HEK293 (cell line): ENCODE results near the gene ALOX15.

Source experiments
- CTCF ChIA-PET: fragments of 350-600 bp; formaldehyde crosslinking; extraction: SDS; loops from one replicate; lab custom pipeline; 2021; ENCODE audit warnings: antibody characterized with exemption; lab: Yijun Ruan, JAX
- POLR2A ChIA-PET: fragments of 300-600 bp; formaldehyde crosslinking; extraction: SDS; loops from one replicate; lab custom pipeline; 2020; ENCODE audit warnings: antibody characterized with exemption, inconsistent platforms; lab: Yijun Ruan, JAX
- H3K27ac ChIP-seq: fragments of 200-500 bp; sonication (Bioruptor generic); 2 replicates; pipeline ENCODE4 v1.5.1; 2014; ENCODE audit warnings: low read depth, low read length, control low read depth, inconsistent platforms; ENCODE audit errors: extremely low read depth
- H3K36me3 ChIP-seq, 2 experiments: fragments of 200-500 bp in 1 of 2; sonication (Bioruptor generic) in 1 of 2; 1 replicate in 1 of 2; 2 replicates in 1 of 2; pipeline ENCODE4 v1.5.1; 2014 to 2017; ENCODE audit warnings: inconsistent platforms in 2 of 2, low read length in 2 of 2; ENCODE audit not compliant: control insufficient read depth in 2 of 2, insufficient read depth in 1 of 2
- H3K4me1 ChIP-seq: fragments of 200-500 bp; sonication (Bioruptor generic); 2 replicates; pipeline ENCODE4 v1.5.1; 2014; ENCODE audit warnings: mild to moderate bottlenecking, low read length, inconsistent platforms; ENCODE audit not compliant: control insufficient read depth, insufficient read depth
- H3K4me3 ChIP-seq: 2 replicates; pipeline ENCODE4 v1.5.1; 2011; ENCODE audit warnings: low read depth, mild to moderate bottlenecking, control low read depth, low read length, moderate library complexity
- H3K9me3 ChIP-seq: fragments of 200-500 bp; sonication (Bioruptor generic); 2 replicates; pipeline ENCODE4 v1.5.1; 2014; ENCODE audit warnings: low read depth, low read length, inconsistent platforms; ENCODE audit not compliant: control insufficient read depth, insufficient read depth
- GLIS1 ChIP-seq: fragments of 450-650 bp; formaldehyde crosslinking; IDR thresholded peaks from 2 replicates; pipeline ENCODE4 v1.5.1; 2016; ENCODE audit warnings: missing biosample characterization, missing genetic modification characterization
- KLF10 ChIP-seq: fragments of 450-650 bp; IDR thresholded peaks from 2 replicates; pipeline ENCODE4 v1.5.1; 2018; ENCODE audit warnings: missing biosample characterization, mild to moderate bottlenecking, missing genetic modification characterization
- OSR2 ChIP-seq: fragments of 450-650 bp; formaldehyde crosslinking; IDR thresholded peaks from 2 replicates; pipeline ENCODE4 v1.5.1; 2016; ENCODE audit warnings: missing biosample characterization, missing genetic modification characterization
- PATZ1 ChIP-seq: fragments of 450-650 bp; formaldehyde crosslinking; IDR thresholded peaks from 2 replicates; pipeline ENCODE4 v1.5.1; 2016; ENCODE audit warnings: missing biosample characterization, missing genetic modification characterization
- PBX3 ChIP-seq: sonication (generic); formaldehyde crosslinking; IDR thresholded peaks from 2 replicates; pipeline ENCODE4 v1.8.1; 2022; ENCODE audit warnings: mild to moderate bottlenecking, moderate library complexity, missing genetic modification reagents
- PRDM10 ChIP-seq: fragments of 450-650 bp; formaldehyde crosslinking; IDR thresholded peaks from 2 replicates; pipeline ENCODE4 v1.5.1; 2016; ENCODE audit warnings: missing biosample characterization, missing genetic modification characterization
- SP7 ChIP-seq: fragments of 450-650 bp; formaldehyde crosslinking; IDR thresholded peaks from 2 replicates; pipeline ENCODE4 v1.5.1; 2016; ENCODE audit warnings: missing biosample characterization, missing genetic modification characterization
- TRIM28 ChIP-seq: IDR thresholded peaks from 2 replicates; pipeline ENCODE4 v1.6.1; 2011; ENCODE audit warnings: low read length, control low read depth, borderline replicate concordance
- ZBTB10 ChIP-seq: fragments of 450-650 bp; formaldehyde crosslinking; IDR thresholded peaks from 2 replicates; pipeline ENCODE4 v1.5.1; 2016; ENCODE audit warnings: missing biosample characterization, missing genetic modification characterization
- ZBTB17 ChIP-seq: fragments of 450-650 bp; formaldehyde crosslinking; IDR thresholded peaks from 2 replicates; pipeline ENCODE4 v1.5.1; 2016; ENCODE audit warnings: missing biosample characterization, missing genetic modification characterization
- ZBTB8A ChIP-seq: fragments of 450-650 bp; formaldehyde crosslinking; IDR thresholded peaks from 2 replicates; pipeline ENCODE4 v1.5.1; 2016; ENCODE audit warnings: missing biosample characterization, missing genetic modification characterization
- ZEB2 ChIP-seq: fragments of 450-650 bp; formaldehyde crosslinking; IDR thresholded peaks from 2 replicates; pipeline ENCODE4 v1.5.1; 2016; ENCODE audit warnings: missing biosample characterization, missing genetic modification characterization
- ZFHX2 ChIP-seq: fragments of 450-650 bp; formaldehyde crosslinking; conservative IDR thresholded peaks from 2 replicates; pipeline ENCODE4 v1.5.1; 2016; ENCODE audit warnings: missing biosample characterization, missing genetic modification characterization
- ZIC2 ChIP-seq: fragments of 450-650 bp; formaldehyde crosslinking; IDR thresholded peaks from 2 replicates; pipeline ENCODE4 v1.5.1; 2016; ENCODE audit warnings: missing biosample characterization, missing genetic modification characterization
- ZNF133 ChIP-seq: fragments of 450-650 bp; formaldehyde crosslinking; IDR thresholded peaks from 2 replicates; pipeline ENCODE4 v1.5.1; 2016; ENCODE audit warnings: missing biosample characterization, missing genetic modification characterization
- ZNF214 ChIP-seq: fragments of 450-650 bp; formaldehyde crosslinking; IDR thresholded peaks from 2 replicates; pipeline ENCODE4 v1.5.1; 2017; ENCODE audit warnings: missing biosample characterization, mild to moderate bottlenecking, missing genetic modification characterization, borderline replicate concordance
- ZNF221 ChIP-seq: fragments of 450-650 bp; formaldehyde crosslinking; IDR thresholded peaks from 2 replicates; pipeline ENCODE4 v1.5.1; 2017; ENCODE audit warnings: missing biosample characterization, missing genetic modification characterization, borderline replicate concordance
- ZNF341 ChIP-seq: fragments of 450-650 bp; formaldehyde crosslinking; IDR thresholded peaks from 2 replicates; pipeline ENCODE4; 2016; ENCODE audit warnings: low read depth, missing biosample characterization, missing genetic modification characterization
- ZNF416 ChIP-seq: fragments of 450-650 bp; formaldehyde crosslinking; IDR thresholded peaks from 2 replicates; pipeline ENCODE4 v1.5.1; 2016; ENCODE audit warnings: missing biosample characterization, missing genetic modification characterization
- ZNF529 ChIP-seq: fragments of 450-650 bp; formaldehyde crosslinking; IDR thresholded peaks from 2 replicates; pipeline ENCODE4 v1.5.1; 2017; ENCODE audit warnings: missing genetic modification characterization, missing biosample characterization; ENCODE audit not compliant: insufficient replicate concordance
- ZNF571 ChIP-seq: fragments of 450-650 bp; formaldehyde crosslinking; IDR thresholded peaks from 2 replicates; pipeline ENCODE4 v1.5.0; 2017; ENCODE audit warnings: missing biosample characterization, missing genetic modification characterization
- ZNF600 ChIP-seq: fragments of 450-650 bp; formaldehyde crosslinking; IDR thresholded peaks from 2 replicates; pipeline ENCODE4 v1.5.1; 2016; ENCODE audit warnings: missing biosample characterization, missing genetic modification characterization
- ZNF654 ChIP-seq: fragments of 450-650 bp; formaldehyde crosslinking; IDR thresholded peaks from 2 replicates; pipeline ENCODE4 v1.5.1; 2016; ENCODE audit warnings: low read depth, missing biosample characterization, missing genetic modification characterization
- ZNF747 ChIP-seq: fragments of 450-650 bp; formaldehyde crosslinking; IDR thresholded peaks from 2 replicates; pipeline ENCODE4 v1.5.1; 2016; ENCODE audit warnings: missing biosample characterization, missing genetic modification characterization

The ALOX15 gene

GRCh38 chr17:4604111-4604644 is 37.3 kb downstream of the ALOX15 start:
- Histone ChIP-seq H3K27ac (peak overlapping the region; percentile 30; the same call in 1 of the 2 replicates), H3K9me3 (no peaks in the 10 kb centered on the region), H3K4me3 (no peak overlapping the region), H3K4me1 (peaks cover 39% of the 10 kb centered on the region), H3K36me3 (no peaks in the 10 kb centered on the region)
- TF ChIP-seq ZNF133 (tag by site-specific recombination) (no peak), ZNF600 (tag by site-specific recombination) (peak; percentile 92), ZBTB8A (tag by site-specific recombination) (peak; percentile 35; the same call in 1 of the 2 replicates), ZFHX2 (tag by site-specific recombination) (0 out of 2 replicates have a peak, but pooled peaks have one; percentile 8), ZBTB17 (peak; percentile 79), PATZ1 (peak; percentile 64), ZIC2 (tag by site-specific recombination) (peak; percentile 99), GLIS1 (tag by site-specific recombination) (peak; percentile 90), SP7 (0 out of 2 replicates have a peak, but pooled peaks have one; percentile 29), ZNF571 (tag by site-specific recombination) (no peak), ZNF214 (tag by site-specific recombination) (no peak), ZNF341 (tag by site-specific recombination) (0 out of 2 replicates have a peak, but pooled peaks have one; percentile 15), TRIM28 (peak; percentile 75), OSR2 (tag by site-specific recombination) (peak; percentile 28; the same call in 1 of the 2 replicates), PBX3 (CRISPR knock-in tag) (peak; percentile 75), ZEB2 (tag by site-specific recombination) (peak; percentile 22; the same call in 1 of the 2 replicates), ZNF747 (tag by site-specific recombination) (no peak)
- CTCF ChIA-PET: interaction anchor here (0.6 to 1.5 kb wide), 4 partner anchors 10 to 38 kb away, joined by 3 to 6 read pairs (median 6); no protein-coding TSS in a partner anchor
- POLR2A ChIA-PET: no interaction called here

- no peak overlapping the region for H3K4me3 ChIP-seq
- ChIA-PET POLR2A (interaction anchor here (0.6 to 0.7 kb wide), 3 partner anchors 15 to 738 kb away, joined by 4 to 7 read pairs (median 4); no protein-coding TSS in a partner anchor), CTCF (interaction anchor here (0.6 to 4.2 kb wide), 5 partner anchors 24 to 181 kb away, joined by 3 to 22 read pairs (median 4); no protein-coding TSS in a partner anchor)
- H3K27ac ChIP-seq: no peak overlapping the region
- no peaks in the 10 kb centered on the region for H3K9me3 ChIP-seq
- TF ChIP-seq ZBTB10 (tag by site-specific recombination) (no peak), ZNF654 (no peak), PRDM10 (no peak), ZNF416 (tag by site-specific recombination) (no peak), ZNF221 (tag by site-specific recombination) (no peak), ZNF529 (tag by site-specific recombination) (no peak), KLF10 (tag by site-specific recombination) (no peak)
- TF ChIP-seq, all 188 proteins: peak for 0
- Histone ChIP-seq H3K36me3 (no peaks in the 10 kb centered on the region), H3K4me1 (peaks cover 28% of the 10 kb centered on the region)
Observed at GRCh38 chr17:4602041-4602440, 39.4 kb downstream of the ALOX15 start.
